SK-N-SH (cell line): ENCODE measurements around the gene TEN1. TPM values are rescaled to one million over a fixed set of nuclear protein-coding genes. Genes with fewer than 3 reads are reported as not detected.
"Not testable (repeated sequence)": the region's sequence is repeated elsewhere in the genome, so short reads cannot be mapped to it uniquely, and the experiment has no call there.

Experiments
- CTCF ChIA-PET: fragments of 300-600, 350-600 bp; formaldehyde crosslinking; extraction: SDS; loops from one replicate; lab custom pipeline; 2021; lab: Yijun Ruan, JAX
- POLR2A ChIA-PET: fragments of 350-600 bp; sonication (Branson Sonifier 250); formaldehyde crosslinking; extraction: SDS; loops from one replicate; lab custom pipeline; 2020; ENCODE audit warnings: antibody characterized with exemption, inconsistent platforms; lab: Yijun Ruan, JAX
- DNase-seq: peaks from one replicate; pipeline ENCODE4 v3.0.0; 2012
- H2AFZ ChIP-seq: fragments of 200-600 bp; sonication (generic); 2 replicates; pipeline ENCODE4 v1.8.1; 2016; ENCODE audit warnings: antibody characterized with exemption, mild to moderate bottlenecking, low read depth
- H3F3A ChIP-seq: fragments of 200-600 bp; sonication (generic); replicated peaks from 2 replicates; pipeline ENCODE3; 2016; ENCODE audit warnings: antibody characterized with exemption, mild to moderate bottlenecking; ENCODE audit not compliant: insufficient read depth
- H3K27ac ChIP-seq, 2 experiments: fragments of 200-500 bp in 1 of 2; fragments of 200-600 bp in 1 of 2; sonication (Bioruptor generic) in 1 of 2; sonication (generic), shearing (Covaris generic) in 1 of 2; 2 replicates each; pipeline versions ENCODE4 v1.5.1 to v1.6.1; 2014 to 2016; ENCODE audit warnings: low read depth in 2 of 2, inconsistent platforms in 1 of 2, low read length in 1 of 2, mild to moderate bottlenecking in 1 of 2, mixed read lengths in 1 of 2
- H3K27me3 ChIP-seq: fragments of 200-600 bp; sonication (generic), shearing (Covaris generic); 2 replicates; pipeline ENCODE4 v1.6.1; 2016; ENCODE audit warnings: mixed run types; ENCODE audit not compliant: insufficient read depth
- H3K36me3 ChIP-seq, 2 experiments: fragments of 200-500 bp in 1 of 2; fragments of 200-600 bp in 1 of 2; sonication (Bioruptor generic) in 1 of 2; sonication (generic) in 1 of 2; replicated peaks in 1 of 2; 2 replicates each; pipeline versions ENCODE3 to v1.5.1; 2014 to 2016; ENCODE audit warnings: low read length in 1 of 2, mild to moderate bottlenecking in 1 of 2; ENCODE audit not compliant: insufficient read depth in 2 of 2, control insufficient read depth in 1 of 2
- H3K4me1 ChIP-seq, 2 experiments: fragments of 200-500 bp in 1 of 2; fragments of 200-600 bp in 1 of 2; sonication (Bioruptor generic) in 1 of 2; sonication (generic), shearing (Covaris generic) in 1 of 2; 2 replicates each; pipeline versions ENCODE4 v1.5.1 to v1.6.1; 2014 to 2016; ENCODE audit warnings: low read depth in 1 of 2, low read length in 1 of 2, mixed run types in 1 of 2; ENCODE audit not compliant: insufficient read depth in 2 of 2, control insufficient read depth in 1 of 2
- H3K4me2 ChIP-seq: fragments of 200-600 bp; sonication (generic), shearing (Covaris generic); 2 replicates; pipeline ENCODE4 v1.6.1; 2017; ENCODE audit warnings: mixed run types
- H3K4me3 ChIP-seq, 2 experiments: fragments of 200-500 bp in 1 of 2; fragments of 200-600 bp in 1 of 2; sonication (Bioruptor generic) in 1 of 2; sonication (generic), shearing (Covaris generic) in 1 of 2; 2 replicates each; pipeline versions ENCODE4 v1.5.1 to v1.8.1; 2014 to 2016; ENCODE audit warnings: low read depth in 2 of 2, inconsistent platforms in 1 of 2, low read length in 1 of 2, mild to moderate bottlenecking in 1 of 2, mixed read lengths in 1 of 2, moderate library complexity in 1 of 2
- H3K79me2 ChIP-seq: fragments of 200-600 bp; sonication (generic); 2 replicates; pipeline ENCODE4 v1.8.1; 2017; ENCODE audit warnings: mild to moderate bottlenecking; ENCODE audit not compliant: insufficient read depth
- H3K9ac ChIP-seq: fragments of 200-600 bp; sonication (generic); 2 replicates; pipeline ENCODE4 v1.6.1; 2017; ENCODE audit warnings: mixed run types
- H3K9me2 ChIP-seq: fragments of 200-600 bp; sonication (generic); 2 replicates; pipeline ENCODE4 v1.6.1; 2017; ENCODE audit warnings: mixed run types
- H3K9me3 ChIP-seq: fragments of 200-600 bp; sonication (generic); 2 replicates; pipeline ENCODE4 v1.6.1; 2017; ENCODE audit warnings: mixed run types, mild to moderate bottlenecking, moderate library complexity
- H4K20me1 ChIP-seq: fragments of 200-600 bp; sonication (generic); 2 replicates; pipeline ENCODE4 v1.6.1; 2017; ENCODE audit warnings: mild to moderate bottlenecking, mixed run types; ENCODE audit not compliant: insufficient read depth
- ELF1 ChIP-seq: IDR thresholded peaks from 2 replicates; pipeline ENCODE4 v1.4.0; 2012
- EZH2phosphoT487 ChIP-seq: fragments of 200-600 bp; sonication (generic); IDR thresholded peaks from 2 replicates; pipeline ENCODE4 v1.6.1; 2017; ENCODE audit warnings: low read depth, mixed run types, mild to moderate bottlenecking, antibody characterized with exemption, moderate library complexity, borderline replicate concordance
- FOSL2 ChIP-seq: IDR thresholded peaks from 2 replicates; pipeline ENCODE4 v1.4.0; 2012; ENCODE audit warnings: low read depth, mild to moderate bottlenecking, moderate library complexity, borderline replicate concordance
- FOXM1 ChIP-seq: IDR thresholded peaks from 2 replicates; pipeline ENCODE4 v1.4.0; 2012; ENCODE audit warnings: low read depth, mild to moderate bottlenecking
- GABPA ChIP-seq: IDR thresholded peaks from 2 replicates; pipeline ENCODE4 v1.4.0; 2012; ENCODE audit warnings: low read depth, mild to moderate bottlenecking
- JUND ChIP-seq: IDR thresholded peaks from 2 replicates; pipeline ENCODE4 v1.4.0; 2012
- MAX ChIP-seq: IDR thresholded peaks from 2 replicates; pipeline ENCODE4 v1.4.0; 2012; ENCODE audit warnings: low read depth
- NFIC ChIP-seq: IDR thresholded peaks from 2 replicates; pipeline ENCODE4 v1.4.0; 2012; ENCODE audit warnings: borderline replicate concordance
- NRF1 ChIP-seq: IDR thresholded peaks from 2 replicates; pipeline ENCODE4 v1.6.1; 2012; ENCODE audit warnings: low read depth, mild to moderate bottlenecking, low read length
- RAD21 ChIP-seq: IDR thresholded peaks from 2 replicates; pipeline ENCODE4 v1.6.1; 2012; ENCODE audit warnings: mild to moderate bottlenecking, low read length
- RFX5 ChIP-seq: IDR thresholded peaks from 2 replicates; pipeline ENCODE4 v1.6.1; 2012; ENCODE audit warnings: mild to moderate bottlenecking, improper control_type of control experiment, low read length
- RXRA ChIP-seq: IDR thresholded peaks from 2 replicates; pipeline ENCODE4 v1.4.0; 2012; ENCODE audit warnings: low read depth, mild to moderate bottlenecking, borderline replicate concordance
- SMC3 ChIP-seq: IDR thresholded peaks from 2 replicates; pipeline ENCODE4 v1.6.1; 2012; ENCODE audit warnings: low read depth, low read length, improper control_type of control experiment
- WGBS: methylation state at CpG from one replicate; pipeline ENCODE4 v1.1.6; 2017; ENCODE audit warnings: low lambda C conversion rate; 5-methylcytosine and 5-hydroxymethylcytosine counted together
- polyA plus RNA-seq, 3 experiments: library from polyadenylated mRNA; depleted of rRNA; stranded (reverse); fragments of >200 nt; gene quantifications; 2 replicates each; pipeline ENCODE4 v1.2.3, GENCODE V29; 2012
- TF ChIP-seq, protein P1 (sequence below): IDR thresholded peaks from 2 replicates; pipeline ENCODE4 v1.4.0; 2012; ENCODE audit warnings: low read depth, borderline replicate concordance

Gene TEN1
- polyA plus RNA-seq, 1 of the 3 experiments (the other 2 are of a cell fraction), result 33.6 TPM

- POLR2A ChIA-PET, H3K79me2 ChIP-seq, H3K27me3 ChIP-seq, H3F3A ChIP-seq, H3K27ac ChIP-seq, H4K20me1 ChIP-seq, H3K4me2 ChIP-seq, DNase-seq, H3K4me3 ChIP-seq, H3K4me1 ChIP-seq, H3K9ac ChIP-seq, H3K9me3 ChIP-seq, H2AFZ ChIP-seq, H3K9me2 ChIP-seq: not testable (repeated sequence)
- WGBS, result 93% methylated on average over 11 of the region's 11 CpGs
- H3K36me3 ChIP-seq, result peaks cover 81 to 93% of the 10 kb centered on the region in 2 experiments
- CTCF ChIA-PET, result interaction anchor here (2.6 kb wide), 1 partner anchor 30 kb away, joined by 12 read pairs; no protein-coding TSS in a partner anchor
These were observed 65.5 kb downstream of the TEN1 start for GRCh38 chr17:76044475-76045007.

GRCh38 chr17:76046064-76046463 lies 67.0 kb downstream of the TEN1 start:
- H3F3A ChIP-seq, result peaks cover 12% of the 10 kb centered on the region
- no peaks in the 10 kb centered on the region for H4K20me1 ChIP-seq
- H3K4me1 ChIP-seq, result no peaks in the 10 kb centered on the region
- H3K79me2 ChIP-seq, result no peaks in the 10 kb centered on the region; the same call in 1 of the 2 replicates
- ChIA-PET CTCF (interaction anchor here (0.8 to 2.6 kb wide), 6 partner anchors 9 to 352 kb away, joined by 3 to 12 read pairs (median 4); partner anchors contain the start of gene CDK3), POLR2A (no interaction called here)
- no peaks in the 10 kb centered on the region for H3K27me3 ChIP-seq
- H3K4me2 ChIP-seq, result no peak overlapping the region
- H3K36me3 ChIP-seq, result peaks cover 80 to 88% of the 10 kb centered on the region in 2 experiments
- 90% methylated on average over 8 of the region's 8 CpGs for whole genome bisulfite sequencing
- H2AFZ ChIP-seq, result no peak overlapping the region
- H3K9me2 ChIP-seq, result no peaks in the 10 kb centered on the region
- H3K27ac ChIP-seq, result no peak overlapping the region
- H3K9me3 ChIP-seq, result no peaks in the 10 kb centered on the region
- DNase-seq, result no peak
- H3K9ac ChIP-seq, result no peak overlapping the region
- TF ChIP-seq RFX5, result no peak
- TF ChIP-seq SMC3, result no peak
- TF ChIP-seq JUND, result no peak
- TF ChIP-seq RAD21, result no peak
- TF ChIP-seq ELF1, result no peak
- TF ChIP-seq FOXM1, result no peak
- TF ChIP-seq NFIC, result no peak
- no peak for TF ChIP-seq RXRA
- no peak for TF ChIP-seq GABPA
- TF ChIP-seq, protein P1, sequence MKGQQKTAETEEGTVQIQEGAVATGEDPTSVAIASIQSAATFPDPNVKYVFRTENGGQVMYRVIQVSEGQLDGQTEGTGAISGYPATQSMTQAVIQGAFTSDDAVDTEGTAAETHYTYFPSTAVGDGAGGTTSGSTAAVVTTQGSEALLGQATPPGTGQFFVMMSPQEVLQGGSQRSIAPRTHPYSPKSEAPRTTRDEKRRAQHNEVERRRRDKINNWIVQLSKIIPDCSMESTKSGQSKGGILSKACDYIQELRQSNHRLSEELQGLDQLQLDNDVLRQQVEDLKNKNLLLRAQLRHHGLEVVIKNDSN, result no peak
- no peak for TF ChIP-seq EZH2phosphoT487
- no peak for TF ChIP-seq NRF1
- no peak for TF ChIP-seq MAX
- TF ChIP-seq FOSL2, result no peak
- TF ChIP-seq, all 33 proteins: peak for 0
- no peak overlapping the region for H3K4me3 ChIP-seq
